ENCODE results near the gene SNAPC2. TPM values are rescaled to one million over a fixed set of nuclear protein-coding genes. Genes with fewer than 3 reads are reported as not detected.

SNAPC2 gene
- total RNA-seq, 1 experiment from 2014 or later, result 23.2 TPM

- Mint-ChIP-seq H3K9me3 (no peaks in the 10 kb centered on the region), H3K27ac (no peak within 1 kb of the TSS), H3K27me3 (ENCODE audit: low read depth) (peaks cover 56% of the 10 kb centered on the region), H3K4me3 (peak within 1 kb of the TSS; percentile 65), H3K4me1 (peaks cover 3% of the 10 kb centered on the region), H3K36me3 (no peaks in the 10 kb centered on the region)
- ATAC-seq, result peak; percentile 97
- POLR2A ChIA-PET, result interaction anchor here (0.5 to 2.3 kb wide), 4 partner anchors 11 to 27 kb away, joined by 3 to 6 read pairs (median 4); partner anchors contain the start of gene MAP2K7
- CTCF ChIA-PET, result interaction anchor here (0.6 to 4.7 kb wide), 16 partner anchors 12 to 338 kb away, joined by 3 to 30 read pairs (median 4); partner anchors contain the start of genes MAP2K7, SNAPC2 and TGFBR3L
- DNase-seq (ENCODE audit: low spot score), result peak; percentile 87
- TF ChIP-seq GRHL2 (CRISPR knock-in tag; IDR thresholded peaks at IDR 0.05; ENCODE audit: insufficient replicate concordance, severe bottlenecking) (no peak), FOXJ3 (CRISPR knock-in tag; IDR thresholded peaks at IDR 0.05; ENCODE audit: borderline replicate concordance) (no peak), KAT7 (CRISPR knock-in tag; IDR thresholded peaks at IDR 0.05; ENCODE audit: borderline replicate concordance) (no peak), ATF2 (CRISPR knock-in tag; IDR thresholded peaks at IDR 0.05; ENCODE audit: borderline replicate concordance, low read depth) (no peak), JUN (CRISPR knock-in tag; IDR thresholded peaks at IDR 0.05) (no peak), MXD4 (CRISPR knock-in tag; IDR thresholded peaks at IDR 0.05; ENCODE audit: borderline replicate concordance) (no peak), GTF2I (CRISPR knock-in tag; conservative IDR thresholded peaks at IDR 0.05) (no peak; the same call in 1 of the 2 replicates), NFATC4 (CRISPR knock-in tag; IDR thresholded peaks at IDR 0.05) (no peak), PRRX2 (CRISPR knock-in tag; IDR thresholded peaks at IDR 0.05) (no peak), ZNF219 (CRISPR knock-in tag; IDR thresholded peaks at IDR 0.05; ENCODE audit: borderline replicate concordance) (no peak), E2F4 (CRISPR knock-in tag; IDR thresholded peaks at IDR 0.05; ENCODE audit: borderline replicate concordance, low read depth) (no peak), HMGA2 (CRISPR knock-in tag; IDR thresholded peaks at IDR 0.05) (no peak), NFYB (CRISPR knock-in tag; conservative IDR thresholded peaks at IDR 0.05; ENCODE audit: low read depth) (no peak), ATF1 (CRISPR knock-in tag; IDR thresholded peaks at IDR 0.05) (no peak), MAX (CRISPR knock-in tag; IDR thresholded peaks at IDR 0.05) (no peak), E2F5 (CRISPR knock-in tag; IDR thresholded peaks at IDR 0.05) (peak; percentile 75; the same call in 1 of the 2 replicates), CDX4 (CRISPR knock-in tag; IDR thresholded peaks at IDR 0.05; ENCODE audit: borderline replicate concordance) (no peak), ATF6 (CRISPR knock-in tag; IDR thresholded peaks at IDR 0.05) (no peak), EMX1 (CRISPR knock-in tag; IDR thresholded peaks at IDR 0.05) (no peak)
- TF ChIP-seq, protein P1, sequence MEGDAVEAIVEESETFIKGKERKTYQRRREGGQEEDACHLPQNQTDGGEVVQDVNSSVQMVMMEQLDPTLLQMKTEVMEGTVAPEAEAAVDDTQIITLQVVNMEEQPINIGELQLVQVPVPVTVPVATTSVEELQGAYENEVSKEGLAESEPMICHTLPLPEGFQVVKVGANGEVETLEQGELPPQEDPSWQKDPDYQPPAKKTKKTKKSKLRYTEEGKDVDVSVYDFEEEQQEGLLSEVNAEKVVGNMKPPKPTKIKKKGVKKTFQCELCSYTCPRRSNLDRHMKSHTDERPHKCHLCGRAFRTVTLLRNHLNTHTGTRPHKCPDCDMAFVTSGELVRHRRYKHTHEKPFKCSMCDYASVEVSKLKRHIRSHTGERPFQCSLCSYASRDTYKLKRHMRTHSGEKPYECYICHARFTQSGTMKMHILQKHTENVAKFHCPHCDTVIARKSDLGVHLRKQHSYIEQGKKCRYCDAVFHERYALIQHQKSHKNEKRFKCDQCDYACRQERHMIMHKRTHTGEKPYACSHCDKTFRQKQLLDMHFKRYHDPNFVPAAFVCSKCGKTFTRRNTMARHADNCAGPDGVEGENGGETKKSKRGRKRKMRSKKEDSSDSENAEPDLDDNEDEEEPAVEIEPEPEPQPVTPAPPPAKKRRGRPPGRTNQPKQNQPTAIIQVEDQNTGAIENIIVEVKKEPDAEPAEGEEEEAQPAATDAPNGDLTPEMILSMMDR (IDR thresholded peaks at IDR 0.05), result no peak
- TF ChIP-seq, protein P2, sequence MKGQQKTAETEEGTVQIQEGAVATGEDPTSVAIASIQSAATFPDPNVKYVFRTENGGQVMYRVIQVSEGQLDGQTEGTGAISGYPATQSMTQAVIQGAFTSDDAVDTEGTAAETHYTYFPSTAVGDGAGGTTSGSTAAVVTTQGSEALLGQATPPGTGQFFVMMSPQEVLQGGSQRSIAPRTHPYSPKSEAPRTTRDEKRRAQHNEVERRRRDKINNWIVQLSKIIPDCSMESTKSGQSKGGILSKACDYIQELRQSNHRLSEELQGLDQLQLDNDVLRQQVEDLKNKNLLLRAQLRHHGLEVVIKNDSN (CRISPR knock-in tag; IDR thresholded peaks at IDR 0.05), result no peak
- TF ChIP-seq, protein P3, sequence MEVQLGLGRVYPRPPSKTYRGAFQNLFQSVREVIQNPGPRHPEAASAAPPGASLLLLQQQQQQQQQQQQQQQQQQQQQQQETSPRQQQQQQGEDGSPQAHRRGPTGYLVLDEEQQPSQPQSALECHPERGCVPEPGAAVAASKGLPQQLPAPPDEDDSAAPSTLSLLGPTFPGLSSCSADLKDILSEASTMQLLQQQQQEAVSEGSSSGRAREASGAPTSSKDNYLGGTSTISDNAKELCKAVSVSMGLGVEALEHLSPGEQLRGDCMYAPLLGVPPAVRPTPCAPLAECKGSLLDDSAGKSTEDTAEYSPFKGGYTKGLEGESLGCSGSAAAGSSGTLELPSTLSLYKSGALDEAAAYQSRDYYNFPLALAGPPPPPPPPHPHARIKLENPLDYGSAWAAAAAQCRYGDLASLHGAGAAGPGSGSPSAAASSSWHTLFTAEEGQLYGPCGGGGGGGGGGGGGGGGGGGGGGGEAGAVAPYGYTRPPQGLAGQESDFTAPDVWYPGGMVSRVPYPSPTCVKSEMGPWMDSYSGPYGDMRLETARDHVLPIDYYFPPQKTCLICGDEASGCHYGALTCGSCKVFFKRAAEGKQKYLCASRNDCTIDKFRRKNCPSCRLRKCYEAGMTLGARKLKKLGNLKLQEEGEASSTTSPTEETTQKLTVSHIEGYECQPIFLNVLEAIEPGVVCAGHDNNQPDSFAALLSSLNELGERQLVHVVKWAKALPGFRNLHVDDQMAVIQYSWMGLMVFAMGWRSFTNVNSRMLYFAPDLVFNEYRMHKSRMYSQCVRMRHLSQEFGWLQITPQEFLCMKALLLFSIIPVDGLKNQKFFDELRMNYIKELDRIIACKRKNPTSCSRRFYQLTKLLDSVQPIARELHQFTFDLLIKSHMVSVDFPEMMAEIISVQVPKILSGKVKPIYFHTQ (CRISPR knock-in tag; IDR thresholded peaks at IDR 0.05), result no peak
Observed at GRCh38 chr19:7888145-7888825, 31.9 kb upstream of the SNAPC2 start, which contains the start of gene LRRC8E. TSS of gene LRRC8E (plus strand) at chr19:7888510. CDS start at chr19:7895604, 7,094 bp downstream.

Data from WTC11 (cell line).